Liver (tissue), 9 donors: ENCODE measurements around the gene MED14. TPM values are rescaled to one million over a fixed set of nuclear protein-coding genes. Genes with fewer than 3 reads are reported as not detected.

Source experiments
- DNase-seq: peaks from one replicate; pipeline ENCODE4 v3.0.0-alpha.2; 2017; ENCODE audit warnings: low spot score
- H3K27ac ChIP-seq, 2 donors: one replicate each; pipeline ENCODE4 v1.7.0; 2013; ENCODE audit warnings: inconsistent platforms in 2 of 2, low read length in 2 of 2, control low read depth in 1 of 2, low read depth in 1 of 2, mild to moderate bottlenecking in 1 of 2
- H3K27me3 ChIP-seq, 4 donors: one replicate each; pipeline versions ENCODE4 v1.6.1 to v1.7.0; 2013; ENCODE audit warnings: low read length in 3 of 4, inconsistent platforms in 1 of 4, mild to moderate bottlenecking in 1 of 4, moderate library complexity in 1 of 4; ENCODE audit not compliant: control insufficient read depth in 4 of 4, insufficient read depth in 4 of 4
- H3K36me3 ChIP-seq, 4 donors: one replicate each; pipeline versions ENCODE4 v1.6.1 to v1.7.0; 2013; ENCODE audit warnings: low read length in 3 of 4, mild to moderate bottlenecking in 3 of 4, low read depth in 1 of 4, moderate library complexity in 1 of 4; ENCODE audit not compliant: control insufficient read depth in 4 of 4, insufficient read depth in 3 of 4
- H3K4me1 ChIP-seq, 4 donors: one replicate each; pipeline versions ENCODE4 v1.6.1 to v1.7.0; 2013; ENCODE audit warnings: low read length in 3 of 4, mild to moderate bottlenecking in 3 of 4, moderate library complexity in 1 of 4; ENCODE audit not compliant: control insufficient read depth in 4 of 4, insufficient read depth in 4 of 4
- H3K4me3 ChIP-seq, 3 donors: one replicate each; pipeline versions ENCODE4 v1.6.1 to v1.7.0; 2013; ENCODE audit warnings: low read length in 3 of 3, control low read depth in 1 of 3, low read depth in 1 of 3, mild to moderate bottlenecking in 1 of 3
- H3K9ac ChIP-seq, 2 donors: one replicate each; pipeline ENCODE4 v1.7.0; 2013; ENCODE audit warnings: low read length in 2 of 2, mild to moderate bottlenecking in 2 of 2, moderate library complexity in 2 of 2, control low read depth in 1 of 2, low read depth in 1 of 2
- H3K9me3 ChIP-seq, 4 donors: one replicate each; pipeline versions ENCODE4 v1.6.1 to v1.7.0; 2013; ENCODE audit warnings: low read length in 3 of 4; ENCODE audit not compliant: control insufficient read depth in 4 of 4
- EGR1 ChIP-seq, 2 donors: IDR thresholded peaks; 2 replicates each; pipeline ENCODE4 v1.6.1; 2016 to 2018; ENCODE audit warnings: antibody characterized with exemption in 2 of 2, low read depth in 2 of 2
- FOXA1 ChIP-seq: IDR thresholded peaks from 2 replicates; pipeline ENCODE4 v1.6.1; 2016; ENCODE audit warnings: antibody characterized with exemption
- FOXA2 ChIP-seq: IDR thresholded peaks from 2 replicates; pipeline ENCODE4 v1.6.1; 2016; ENCODE audit warnings: antibody characterized with exemption
- GABPA ChIP-seq, 2 donors: IDR thresholded peaks in 1 of 2; conservative IDR thresholded peaks in 1 of 2; 2 replicates each; pipeline ENCODE4 v1.6.1; 2016; ENCODE audit warnings: antibody characterized with exemption in 2 of 2, mild to moderate bottlenecking in 1 of 2, moderate library complexity in 1 of 2
- HNF4A ChIP-seq, 2 donors: conservative IDR thresholded peaks; 2 replicates each; pipeline ENCODE4 v1.6.1; 2016; ENCODE audit warnings: antibody characterized with exemption in 2 of 2, mild to moderate bottlenecking in 2 of 2
- HNF4G ChIP-seq: IDR thresholded peaks from 2 replicates; pipeline ENCODE4 v1.6.1; 2016; ENCODE audit warnings: antibody characterized with exemption
- JUND ChIP-seq, 2 donors: IDR thresholded peaks; 2 replicates each; pipeline ENCODE4 v1.6.1; 2016; ENCODE audit warnings: antibody characterized with exemption in 2 of 2
- NR2F2 ChIP-seq: IDR thresholded peaks from 2 replicates; pipeline ENCODE4 v1.6.1; 2016; ENCODE audit warnings: antibody characterized with exemption
- RAD21 ChIP-seq, 2 donors: IDR thresholded peaks; 2 replicates each; pipeline ENCODE4 v1.6.1; 2016; ENCODE audit warnings: antibody characterized with exemption in 2 of 2, mild to moderate bottlenecking in 2 of 2
- RXRA ChIP-seq, 2 donors: IDR thresholded peaks; 2 replicates each; pipeline ENCODE4 v1.6.1; 2017 to 2018; ENCODE audit warnings: antibody characterized with exemption in 2 of 2, mild to moderate bottlenecking in 1 of 2
- SP1 ChIP-seq: IDR thresholded peaks from 2 replicates; pipeline ENCODE4 v1.6.1; 2018; ENCODE audit warnings: antibody characterized with exemption, mild to moderate bottlenecking
- TAF1 ChIP-seq: conservative IDR thresholded peaks from 2 replicates; pipeline ENCODE4 v1.6.1; 2016; ENCODE audit warnings: antibody characterized with exemption, mild to moderate bottlenecking
- YY1 ChIP-seq: IDR thresholded peaks from 2 replicates; pipeline ENCODE4 v1.6.1; 2016; ENCODE audit warnings: antibody characterized with exemption, mild to moderate bottlenecking
- WGBS: extraction: QIAGEN DNeasy Blood & Tissue Kit; methylation state at CpG from one replicate; pipeline ENCODE4 v1.1.7; 2013; 5-methylcytosine and 5-hydroxymethylcytosine counted together
- polyA plus RNA-seq, 2 donors: library from polyadenylated mRNA; stranded (reverse) in 1 of 2; unstranded in 1 of 2; fragments of 200-250 nt in 1 of 2; fragments of >200 nt in 1 of 2; fragmentation: Nextera tagmentation in 1 of 2; extraction: Ambion mirVana in 1 of 2; gene quantifications; one replicate each; pipeline versions ENCODE4 v1.2.1 to v1.2.3, GENCODE V29; 2013 to 2015
- total RNA-seq, 2 donors: library from RNA; depleted of rRNA; stranded (reverse); fragments of >200 nt; gene quantifications; one replicate each; pipeline ENCODE4 v1.2.3, GENCODE V29; 2014
- TF ChIP-seq, protein P1 (sequence below): IDR thresholded peaks from 2 replicates; pipeline ENCODE4 v1.6.1; 2016; ENCODE audit warnings: antibody characterized with exemption
- TF ChIP-seq, protein P2 (sequence below): IDR thresholded peaks from 2 replicates; pipeline ENCODE4 v1.6.1; 2016; ENCODE audit warnings: antibody characterized with exemption, mild to moderate bottlenecking
- TF ChIP-seq, protein P3 (sequence below): IDR thresholded peaks from 2 replicates; pipeline ENCODE4 v1.6.1; 2016; ENCODE audit warnings: antibody characterized with exemption
- TF ChIP-seq, protein P4 (sequence below): IDR thresholded peaks from 2 replicates; pipeline ENCODE4 v1.6.1; 2016; ENCODE audit warnings: antibody characterized with exemption
- TF ChIP-seq, protein P5 (sequence below): fragments of 150-350 bp; IDR thresholded peaks from 2 replicates; pipeline ENCODE4 v1.5.1; 2017; ENCODE audit warnings: improper control_type of control experiment, low read depth, low read length; ENCODE audit not compliant: missing input control
- donor health status: healthy.
- donor health status: healthy.
- donor health status: healthy.
- donor health status: healthy.
- donor health status: healthy.

MED14 gene
- total and polyA plus RNA-seq, 4 donors: 5.5 to 20.1 (median 7.0) TPM

DNA sequence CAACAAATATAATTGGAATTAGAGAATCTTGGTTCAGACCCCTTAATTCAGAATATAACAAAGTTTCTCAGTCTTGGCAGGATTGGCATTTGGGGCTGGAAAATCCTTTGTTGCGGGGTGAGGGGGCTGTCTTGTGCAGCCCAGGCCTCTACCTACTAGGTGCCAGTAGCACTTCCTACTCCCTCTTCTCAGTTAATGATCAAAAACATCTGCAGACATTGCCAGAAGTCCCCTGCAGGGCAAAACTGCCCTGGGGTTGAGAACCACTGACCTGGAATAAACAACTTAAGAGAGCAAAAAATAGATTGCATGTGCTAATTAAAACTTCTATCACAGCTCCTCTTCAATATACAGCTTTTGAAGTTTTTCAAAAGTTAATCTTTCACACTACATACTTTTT is 51.2 kb downstream of the MED14 start:
- 97% methylated on average over 1 of the region's 1 CpG for WGBS
- H3K9me3 ChIP-seq: no peaks in the 10 kb centered on the region
- H3K4me1 ChIP-seq: no peaks in the 10 kb centered on the region
- no peak for DNase-seq
- H3K9ac ChIP-seq: no peak overlapping the region
- no peaks in the 10 kb centered on the region for H3K27me3 ChIP-seq
- TF ChIP-seq SP1 (no peak), TAF1 (no peak), NR2F2 (no peak), GABPA (IDR thresholded peaks at IDR 0.05 in 1 of 2, conservative IDR thresholded peaks at IDR 0.05 in 1 of 2) (no peak), HNF4G (no peak), RXRA (IDR thresholded peaks at IDR 0.05) (no peak), FOXA2 (no peak), YY1 (no peak), RAD21 (IDR thresholded peaks at IDR 0.05) (no peak), EGR1 (IDR thresholded peaks at IDR 0.05; ENCODE audit: low read depth in 2 of 2) (no peak), FOXA1 (no peak), JUND (IDR thresholded peaks at IDR 0.05) (no peak), HNF4A (conservative IDR thresholded peaks at IDR 0.05) (no peak)
- TF ChIP-seq, protein P1, sequence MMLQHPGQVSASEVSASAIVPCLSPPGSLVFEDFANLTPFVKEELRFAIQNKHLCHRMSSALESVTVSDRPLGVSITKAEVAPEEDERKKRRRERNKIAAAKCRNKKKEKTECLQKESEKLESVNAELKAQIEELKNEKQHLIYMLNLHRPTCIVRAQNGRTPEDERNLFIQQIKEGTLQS: no peak
- TF ChIP-seq, protein P2, sequence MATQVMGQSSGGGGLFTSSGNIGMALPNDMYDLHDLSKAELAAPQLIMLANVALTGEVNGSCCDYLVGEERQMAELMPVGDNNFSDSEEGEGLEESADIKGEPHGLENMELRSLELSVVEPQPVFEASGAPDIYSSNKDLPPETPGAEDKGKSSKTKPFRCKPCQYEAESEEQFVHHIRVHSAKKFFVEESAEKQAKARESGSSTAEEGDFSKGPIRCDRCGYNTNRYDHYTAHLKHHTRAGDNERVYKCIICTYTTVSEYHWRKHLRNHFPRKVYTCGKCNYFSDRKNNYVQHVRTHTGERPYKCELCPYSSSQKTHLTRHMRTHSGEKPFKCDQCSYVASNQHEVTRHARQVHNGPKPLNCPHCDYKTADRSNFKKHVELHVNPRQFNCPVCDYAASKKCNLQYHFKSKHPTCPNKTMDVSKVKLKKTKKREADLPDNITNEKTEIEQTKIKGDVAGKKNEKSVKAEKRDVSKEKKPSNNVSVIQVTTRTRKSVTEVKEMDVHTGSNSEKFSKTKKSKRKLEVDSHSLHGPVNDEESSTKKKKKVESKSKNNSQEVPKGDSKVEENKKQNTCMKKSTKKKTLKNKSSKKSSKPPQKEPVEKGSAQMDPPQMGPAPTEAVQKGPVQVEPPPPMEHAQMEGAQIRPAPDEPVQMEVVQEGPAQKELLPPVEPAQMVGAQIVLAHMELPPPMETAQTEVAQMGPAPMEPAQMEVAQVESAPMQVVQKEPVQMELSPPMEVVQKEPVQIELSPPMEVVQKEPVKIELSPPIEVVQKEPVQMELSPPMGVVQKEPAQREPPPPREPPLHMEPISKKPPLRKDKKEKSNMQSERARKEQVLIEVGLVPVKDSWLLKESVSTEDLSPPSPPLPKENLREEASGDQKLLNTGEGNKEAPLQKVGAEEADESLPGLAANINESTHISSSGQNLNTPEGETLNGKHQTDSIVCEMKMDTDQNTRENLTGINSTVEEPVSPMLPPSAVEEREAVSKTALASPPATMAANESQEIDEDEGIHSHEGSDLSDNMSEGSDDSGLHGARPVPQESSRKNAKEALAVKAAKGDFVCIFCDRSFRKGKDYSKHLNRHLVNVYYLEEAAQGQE: no peak
- TF ChIP-seq, protein P3, sequence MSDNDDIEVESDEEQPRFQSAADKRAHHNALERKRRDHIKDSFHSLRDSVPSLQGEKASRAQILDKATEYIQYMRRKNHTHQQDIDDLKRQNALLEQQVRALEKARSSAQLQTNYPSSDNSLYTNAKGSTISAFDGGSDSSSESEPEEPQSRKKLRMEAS: no peak
- TF ChIP-seq, protein P4, sequence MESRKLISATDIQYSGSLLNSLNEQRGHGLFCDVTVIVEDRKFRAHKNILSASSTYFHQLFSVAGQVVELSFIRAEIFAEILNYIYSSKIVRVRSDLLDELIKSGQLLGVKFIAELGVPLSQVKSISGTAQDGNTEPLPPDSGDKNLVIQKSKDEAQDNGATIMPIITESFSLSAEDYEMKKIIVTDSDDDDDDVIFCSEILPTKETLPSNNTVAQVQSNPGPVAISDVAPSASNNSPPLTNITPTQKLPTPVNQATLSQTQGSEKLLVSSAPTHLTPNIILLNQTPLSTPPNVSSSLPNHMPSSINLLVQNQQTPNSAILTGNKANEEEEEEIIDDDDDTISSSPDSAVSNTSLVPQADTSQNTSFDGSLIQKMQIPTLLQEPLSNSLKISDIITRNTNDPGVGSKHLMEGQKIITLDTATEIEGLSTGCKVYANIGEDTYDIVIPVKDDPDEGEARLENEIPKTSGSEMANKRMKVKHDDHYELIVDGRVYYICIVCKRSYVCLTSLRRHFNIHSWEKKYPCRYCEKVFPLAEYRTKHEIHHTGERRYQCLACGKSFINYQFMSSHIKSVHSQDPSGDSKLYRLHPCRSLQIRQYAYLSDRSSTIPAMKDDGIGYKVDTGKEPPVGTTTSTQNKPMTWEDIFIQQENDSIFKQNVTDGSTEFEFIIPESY: no peak
- TF ChIP-seq, protein P5, sequence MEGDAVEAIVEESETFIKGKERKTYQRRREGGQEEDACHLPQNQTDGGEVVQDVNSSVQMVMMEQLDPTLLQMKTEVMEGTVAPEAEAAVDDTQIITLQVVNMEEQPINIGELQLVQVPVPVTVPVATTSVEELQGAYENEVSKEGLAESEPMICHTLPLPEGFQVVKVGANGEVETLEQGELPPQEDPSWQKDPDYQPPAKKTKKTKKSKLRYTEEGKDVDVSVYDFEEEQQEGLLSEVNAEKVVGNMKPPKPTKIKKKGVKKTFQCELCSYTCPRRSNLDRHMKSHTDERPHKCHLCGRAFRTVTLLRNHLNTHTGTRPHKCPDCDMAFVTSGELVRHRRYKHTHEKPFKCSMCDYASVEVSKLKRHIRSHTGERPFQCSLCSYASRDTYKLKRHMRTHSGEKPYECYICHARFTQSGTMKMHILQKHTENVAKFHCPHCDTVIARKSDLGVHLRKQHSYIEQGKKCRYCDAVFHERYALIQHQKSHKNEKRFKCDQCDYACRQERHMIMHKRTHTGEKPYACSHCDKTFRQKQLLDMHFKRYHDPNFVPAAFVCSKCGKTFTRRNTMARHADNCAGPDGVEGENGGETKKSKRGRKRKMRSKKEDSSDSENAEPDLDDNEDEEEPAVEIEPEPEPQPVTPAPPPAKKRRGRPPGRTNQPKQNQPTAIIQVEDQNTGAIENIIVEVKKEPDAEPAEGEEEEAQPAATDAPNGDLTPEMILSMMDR: no peak
- no peak overlapping the region for H3K27ac ChIP-seq
- no peak overlapping the region for H3K4me3 ChIP-seq
- peaks cover 0 to 30% (median 19%) of the 10 kb centered on the region in 4 donors for H3K36me3 ChIP-seq
